PC-3 (cell line): ENCODE results near the gene NME4. TPM values are rescaled to one million over a fixed set of nuclear protein-coding genes. Genes with fewer than 3 reads are reported as not detected.

ENCODE experiments used
- ATAC-seq: fragments of 200-7000 bp; cut with Tn5 transposase; 2 replicates; pipeline ENCODE4 v1.9.1; 2020; ENCODE audit warnings: mild to moderate bottlenecking, moderate library complexity
- BruUV-seq: library from RNA; stranded (reverse); fragments of 400-500 nt; replicated peaks from 2 replicates; lab custom pipeline; 2021; lab: Mats Ljungman, UMichigan
- CTCF ChIA-PET: fragments of 300-600 bp; sonication (Branson Sonifier 250); formaldehyde crosslinking; loops from one replicate; lab custom pipeline; 2022; ENCODE audit warnings: antibody characterized with exemption; lab: Charles Lee
- POLR2A ChIA-PET: fragments of 300-600 bp; sonication (Branson Sonifier 250); formaldehyde crosslinking; loops from one replicate; lab custom pipeline; 2022; ENCODE audit warnings: antibody characterized with exemption; ENCODE audit not compliant: unreplicated experiment; lab: Charles Lee
- DNase-seq: peaks from one replicate; pipeline ENCODE4 v3.0.0-alpha.2; 2015
- H2AFZ ChIP-seq: fragments of 300-600 bp; sonication (generic); 2 replicates; pipeline ENCODE4 v1.6.0; 2016; ENCODE audit warnings: antibody characterized with exemption, low read length
- H3F3A ChIP-seq: fragments of 300-600 bp; sonication (generic); one replicate; pipeline ENCODE4 v1.6.0; 2017; ENCODE audit warnings: antibody characterized with exemption, low read length, control low read depth, mild to moderate bottlenecking; ENCODE audit not compliant: unreplicated experiment
- H3K27ac ChIP-seq: fragments of 300-600 bp; sonication (generic); 2 replicates; pipeline ENCODE4 v1.5.1; 2016; ENCODE audit warnings: mild to moderate bottlenecking, low read length
- H3K27me3 ChIP-seq: fragments of 300-600 bp; sonication (generic); 2 replicates; pipeline ENCODE4 v1.6.1; 2016; ENCODE audit warnings: low read length, mixed read lengths
- H3K36me3 ChIP-seq: fragments of 300-600 bp; sonication (generic); 2 replicates; pipeline ENCODE4 v1.6.1; 2016; ENCODE audit warnings: low read depth, mixed run types, low read length, mixed read lengths
- H3K4me1 ChIP-seq: fragments of 300-600 bp; sonication (generic); 2 replicates; pipeline ENCODE4 v1.5.1; 2016; ENCODE audit warnings: low read length; ENCODE audit not compliant: insufficient read depth
- H3K4me2 ChIP-seq: fragments of 300-600 bp; sonication (generic); 2 replicates; pipeline ENCODE4 v1.6.0; 2016; ENCODE audit warnings: low read length
- H3K4me3 ChIP-seq: fragments of 300-600 bp; sonication (generic); 2 replicates; pipeline ENCODE4 v1.5.1; 2016; ENCODE audit warnings: mild to moderate bottlenecking, low read length, mixed read lengths
- H3K79me2 ChIP-seq: fragments of 300-600 bp; sonication (generic); 2 replicates; pipeline ENCODE4 v1.6.1; 2017; ENCODE audit warnings: low read length, mixed read lengths
- H3K9ac ChIP-seq: fragments of 300-600 bp; sonication (generic); 2 replicates; pipeline ENCODE4 v1.6.0; 2016; ENCODE audit warnings: mild to moderate bottlenecking, low read length
- H3K9me2 ChIP-seq: fragments of 300-600 bp; sonication (generic); replicated peaks from 2 replicates; pipeline ENCODE4 v1.6.1; 2016; ENCODE audit warnings: mixed run types, low read length, mixed read lengths
- H3K9me3 ChIP-seq: fragments of 300-600 bp; sonication (generic); 2 replicates; pipeline ENCODE4 v1.6.1; 2016; ENCODE audit warnings: low read length, mixed read lengths
- H4K20me1 ChIP-seq: fragments of 300-600 bp; sonication (generic); 2 replicates; pipeline ENCODE4 v1.6.1; 2016; ENCODE audit warnings: low read length, mixed read lengths
- EZH2 ChIP-seq: fragments of 300-600 bp; sonication (generic); IDR thresholded peaks from one replicate; pipeline ENCODE4 v1.6.1; 2017; ENCODE audit warnings: antibody characterized with exemption, mild to moderate bottlenecking, low read length; ENCODE audit not compliant: unreplicated experiment
- EZH2phosphoT487 ChIP-seq: fragments of 300-600 bp; sonication (generic); IDR thresholded peaks from 2 replicates; pipeline ENCODE4 v1.6.1; 2018; ENCODE audit warnings: mild to moderate bottlenecking, antibody characterized with exemption, low read length, borderline replicate concordance
- intact Hi-C: fragments of 100-400 bp; cut with micrococcal nuclease; formaldehyde crosslinking; loops from 2 replicates; pipeline ENCODE4 v1.9.0; 2023
- total RNA-seq: library from RNA; depleted of rRNA; stranded (reverse); fragments of >200 nt; gene quantifications from 2 replicates; pipeline ENCODE4 v1.2.3, GENCODE V29; 2014
- TF ChIP-seq, protein P1 (sequence below): fragments of 300-600 bp; sonication (generic); conservative IDR thresholded peaks from 2 replicates; pipeline ENCODE4 v1.5.1; 2017; ENCODE audit warnings: antibody characterized with exemption, low read depth, mild to moderate bottlenecking, low read length

Gene NME4
- total RNA-seq, 1 experiment from 2014 or later = 182 TPM

DNA sequence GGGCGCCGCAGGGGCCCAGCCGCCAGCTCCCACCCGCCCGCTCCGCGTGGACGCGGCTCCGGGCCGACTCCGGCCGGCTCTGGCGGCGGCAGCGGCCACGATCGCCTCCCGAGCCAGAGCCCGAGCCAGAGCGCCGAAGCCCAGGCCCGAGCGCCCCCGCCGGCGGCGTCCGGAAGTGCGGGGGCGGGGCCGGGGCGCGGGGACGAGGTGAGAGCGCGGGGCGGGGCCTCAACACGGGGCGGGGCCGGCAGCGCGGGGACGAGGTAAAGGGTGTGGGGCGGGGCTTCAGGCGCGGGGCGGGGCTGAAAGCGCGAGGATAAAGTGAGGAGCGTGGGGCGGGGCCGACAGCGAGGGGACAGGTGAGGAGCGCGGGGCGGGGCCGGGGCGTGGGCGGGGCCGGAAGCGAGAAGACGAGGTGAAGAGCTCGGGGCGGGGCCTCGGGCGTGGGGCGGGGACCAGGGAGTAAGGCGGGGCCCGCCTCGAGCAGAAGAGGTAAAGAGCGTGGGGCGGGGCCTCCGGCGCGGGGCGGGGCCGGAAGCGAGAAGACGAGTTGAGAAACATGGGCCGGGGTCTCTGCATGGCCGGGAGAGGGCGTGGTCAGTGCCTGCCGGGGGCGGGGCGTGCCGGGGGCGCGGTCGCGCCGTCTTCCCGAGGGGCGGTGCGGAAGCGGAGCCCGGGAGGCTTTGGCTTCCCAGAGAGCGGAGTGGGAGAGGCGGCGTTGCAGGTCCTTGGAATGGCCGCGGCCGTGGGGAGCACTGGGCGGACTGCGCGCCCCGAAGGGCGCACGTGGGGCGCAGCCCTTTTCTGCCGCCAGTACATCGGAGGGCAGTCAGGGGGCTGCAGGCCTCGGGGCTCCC is 44.2 kb upstream of the NME4 start, which contains the start of gene AXIN1:
TSS of gene AXIN1 (minus strand) at position 177 of the 857 bp plus-strand sequence. CDS start 5,698 bp downstream, outside the sequence.
- ChIA-PET CTCF (interaction anchor here (0.5 to 1.0 kb wide), 9 partner anchors 8 to 246 kb away, joined by 3 to 14 read pairs (median 4); no protein-coding TSS in a partner anchor), POLR2A (interaction anchor here (0.5 to 0.8 kb wide), 4 partner anchors 10 to 123 kb away, joined by 3 to 37 read pairs (median 22); no protein-coding TSS in a partner anchor)
- Histone ChIP-seq H3K27ac (no peak within 1 kb of the TSS), H4K20me1 (no peaks in the 10 kb centered on the region), H3K4me2 (peak within 1 kb of the TSS; percentile 88), H2AFZ (peak within 1 kb of the TSS; percentile 74), H3K4me1 (peaks cover 5% of the 10 kb centered on the region; the same call in 1 of the 2 replicates), H3K36me3 (no peaks in the 10 kb centered on the region), H3F3A (no peaks in the 10 kb centered on the region), H3K9me2 (no peaks in the 10 kb centered on the region), H3K4me3 (peak within 1 kb of the TSS; percentile 77), H3K27me3 (no peaks in the 10 kb centered on the region), H3K9me3 (no peaks in the 10 kb centered on the region), H3K79me2 (peaks cover 38% of the 10 kb centered on the region), H3K9ac (peak within 1 kb of the TSS; percentile 76)
- DNase-seq (peak; percentile 94), ATAC-seq (peak; percentile 75)
- intact Hi-C loops = no loop called here
- no TSS peak for BruUV-seq
- TF ChIP-seq, protein P1, sequence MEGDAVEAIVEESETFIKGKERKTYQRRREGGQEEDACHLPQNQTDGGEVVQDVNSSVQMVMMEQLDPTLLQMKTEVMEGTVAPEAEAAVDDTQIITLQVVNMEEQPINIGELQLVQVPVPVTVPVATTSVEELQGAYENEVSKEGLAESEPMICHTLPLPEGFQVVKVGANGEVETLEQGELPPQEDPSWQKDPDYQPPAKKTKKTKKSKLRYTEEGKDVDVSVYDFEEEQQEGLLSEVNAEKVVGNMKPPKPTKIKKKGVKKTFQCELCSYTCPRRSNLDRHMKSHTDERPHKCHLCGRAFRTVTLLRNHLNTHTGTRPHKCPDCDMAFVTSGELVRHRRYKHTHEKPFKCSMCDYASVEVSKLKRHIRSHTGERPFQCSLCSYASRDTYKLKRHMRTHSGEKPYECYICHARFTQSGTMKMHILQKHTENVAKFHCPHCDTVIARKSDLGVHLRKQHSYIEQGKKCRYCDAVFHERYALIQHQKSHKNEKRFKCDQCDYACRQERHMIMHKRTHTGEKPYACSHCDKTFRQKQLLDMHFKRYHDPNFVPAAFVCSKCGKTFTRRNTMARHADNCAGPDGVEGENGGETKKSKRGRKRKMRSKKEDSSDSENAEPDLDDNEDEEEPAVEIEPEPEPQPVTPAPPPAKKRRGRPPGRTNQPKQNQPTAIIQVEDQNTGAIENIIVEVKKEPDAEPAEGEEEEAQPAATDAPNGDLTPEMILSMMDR = no peak
- TF ChIP-seq EZH2 (no peak), EZH2phosphoT487 (no peak)

DNA sequence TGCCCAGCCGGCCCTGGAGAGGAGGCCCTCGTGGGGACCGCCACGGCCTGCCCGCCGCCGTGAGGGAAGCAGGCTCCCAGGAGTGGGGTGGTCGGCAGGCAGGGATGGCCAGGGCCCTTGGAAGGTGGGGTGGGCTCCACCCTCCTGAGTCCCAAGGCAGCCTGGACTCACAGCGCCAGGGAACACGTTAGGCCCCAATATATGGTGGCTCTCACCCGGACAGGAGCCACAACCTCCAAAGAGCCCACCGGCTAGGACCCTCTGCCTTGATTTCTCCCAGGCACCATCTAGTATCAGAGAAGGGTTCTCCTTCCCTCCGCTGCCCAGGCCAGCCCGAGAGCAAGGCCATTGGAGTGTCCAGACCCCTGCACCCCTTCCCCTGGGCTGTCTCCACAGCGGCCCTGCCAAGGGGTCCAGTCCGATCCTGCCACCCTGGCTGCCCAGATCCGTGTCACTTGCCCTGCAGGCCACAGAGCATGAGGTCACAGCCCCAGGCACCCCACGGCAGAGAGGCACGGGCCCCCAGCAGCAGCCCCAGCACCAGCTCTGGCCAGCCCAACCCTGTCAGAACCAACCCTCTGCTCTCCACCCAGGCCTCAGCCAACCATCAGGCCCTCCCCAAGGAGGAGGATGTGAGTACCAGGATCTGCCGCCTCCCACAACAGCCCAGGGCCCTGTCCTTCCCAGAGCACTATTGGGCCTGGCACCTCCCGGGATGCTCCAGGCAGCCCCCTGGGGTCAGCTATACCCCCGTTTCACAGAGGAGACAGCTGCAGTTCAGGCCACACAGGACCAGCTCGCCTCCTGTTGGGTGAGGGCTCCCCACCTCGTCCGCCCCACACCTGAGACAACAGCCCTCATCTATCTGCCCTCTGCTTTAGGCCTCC is 43.4 kb upstream of the NME4 start:
- H3K4me3 ChIP-seq = peak overlapping the region; percentile 61
- intact Hi-C loops = no loop called here
- TF ChIP-seq EZH2phosphoT487 (no peak), EZH2 (no peak)
- TF ChIP-seq, protein P1 = no peak
- no TSS peak for BruUV-seq
- H3K27ac ChIP-seq = no peak overlapping the region
- no peaks in the 10 kb centered on the region for H3K9me3 ChIP-seq
- CTCF ChIA-PET = interaction anchor here (0.5 to 1.0 kb wide), 5 partner anchors 65 to 247 kb away, joined by 3 to 6 read pairs (median 3); no protein-coding TSS in a partner anchor
- peak overlapping the region; percentile 74 for H2AFZ ChIP-seq
- H3K4me2 ChIP-seq = peak overlapping the region; percentile 82
- H3K36me3 ChIP-seq = no peaks in the 10 kb centered on the region
- DNase-seq (no peak), ATAC-seq (no peak)
- H3K9me2 ChIP-seq = no peaks in the 10 kb centered on the region
- POLR2A ChIA-PET = interaction anchor here (0.7 to 0.8 kb wide), 3 partner anchors 9 to 119 kb away, joined by 7 to 37 read pairs (median 36); no protein-coding TSS in a partner anchor
- H3K9ac ChIP-seq = peak overlapping the region; percentile 57
- H3K79me2 ChIP-seq = peaks cover 30% of the 10 kb centered on the region
- no peaks in the 10 kb centered on the region for H3F3A ChIP-seq
- peaks cover 5% of the 10 kb centered on the region; the same call in 1 of the 2 replicates for H3K4me1 ChIP-seq
- H4K20me1 ChIP-seq = no peaks in the 10 kb centered on the region
- no peaks in the 10 kb centered on the region for H3K27me3 ChIP-seq
